Endothelial cell of umbilical vein (primary cell): ENCODE measurements around the gene ITGB1. TPM values are rescaled to one million over a fixed set of nuclear protein-coding genes. Genes with fewer than 3 reads are reported as not detected.

Experiments used
- BruUV-seq: library from RNA; stranded (reverse); fragments of 400-500 nt; replicated peaks from 2 replicates; lab custom pipeline; 2021; lab: Mats Ljungman, UMichigan
- CTCF ChIA-PET: fragments of 300-600, 350-600 bp; sonication (Branson Sonifier 250); formaldehyde crosslinking; loops from one replicate; lab custom pipeline; 2021; ENCODE audit warnings: antibody characterized with exemption, inconsistent platforms; lab: Charles Lee
- POLR2A ChIA-PET: fragments of 300-600, 350-600 bp; sonication (Branson Sonifier 250); formaldehyde crosslinking; loops from one replicate; lab custom pipeline; 2021; ENCODE audit warnings: antibody characterized with exemption, inconsistent platforms; lab: Charles Lee
- DNase-seq: peaks from one replicate; pipeline ENCODE4 v3.0.0-alpha.2; 2011; ENCODE audit warnings: low read depth, low spot score
- FAIRE-seq: peaks from 2 replicates; lab custom pipeline; 2011; peaks lifted over from hg19 to GRCh38; lab: Jason Lieb, UNC
- H2AFZ ChIP-seq: 2 replicates; pipeline ENCODE4 v1.6.0; 2012; ENCODE audit warnings: low read depth, low read length, control low read depth, inconsistent platforms
- H3K27ac ChIP-seq: 2 replicates; pipeline ENCODE4 v1.5.1; 2011; ENCODE audit warnings: low read depth, mild to moderate bottlenecking, control low read depth, low read length, moderate library complexity; ENCODE audit not compliant: insufficient read depth
- H3K27me3 ChIP-seq, 2 experiments: 2 replicates each; pipeline versions ENCODE4 v1.6.0 to v1.6.1; 2011; ENCODE audit warnings: low read length in 2 of 2, mixed read lengths in 1 of 2; ENCODE audit not compliant: control insufficient read depth in 2 of 2, insufficient read depth in 2 of 2
- H3K36me3 ChIP-seq, 2 experiments: 2 replicates in 1 of 2; 3 replicates in 1 of 2; pipeline ENCODE4 v1.5.1; 2011; ENCODE audit warnings: low read length in 2 of 2, mild to moderate bottlenecking in 1 of 2, moderate library complexity in 1 of 2; ENCODE audit not compliant: control insufficient read depth in 2 of 2, insufficient read depth in 2 of 2; ENCODE audit errors: extremely low read depth in 1 of 2
- H3K4me1 ChIP-seq: 3 replicates; pipeline ENCODE4 v1.5.1; 2011; ENCODE audit warnings: mild to moderate bottlenecking, low read length; ENCODE audit not compliant: control insufficient read depth, insufficient read depth; ENCODE audit errors: extremely low read depth
- H3K4me2 ChIP-seq: 2 replicates; pipeline ENCODE4 v1.6.1; 2011; ENCODE audit warnings: low read length, control low read depth, mixed read lengths; ENCODE audit not compliant: insufficient read depth
- H3K4me3 ChIP-seq, 3 experiments: fragments of 200-600 bp in 1 of 3; sonication (generic), shearing (Covaris generic) in 1 of 3; replicated peaks in 1 of 3; 2 replicates each; pipeline ENCODE4 v1.5.1; 2011 to 2016; ENCODE audit warnings: control low read depth in 3 of 3, low read length in 3 of 3, mild to moderate bottlenecking in 2 of 3, inconsistent platforms in 1 of 3, low read depth in 1 of 3, moderate library complexity in 1 of 3; ENCODE audit not compliant: insufficient read depth in 1 of 3
- H3K79me2 ChIP-seq: 2 replicates; pipeline ENCODE4 v1.6.0; 2012; ENCODE audit warnings: low read length, inconsistent platforms; ENCODE audit not compliant: control insufficient read depth, insufficient read depth
- H3K9ac ChIP-seq: replicated peaks from 2 replicates; pipeline ENCODE3; 2011; ENCODE audit warnings: low read length, control low read depth; ENCODE audit not compliant: insufficient read depth; ENCODE audit errors: extremely low read depth
- H3K9me1 ChIP-seq: replicated peaks from 3 replicates; pipeline ENCODE4 v1.6.0; 2011; ENCODE audit warnings: mild to moderate bottlenecking, low read length; ENCODE audit not compliant: control insufficient read depth, insufficient read depth; ENCODE audit errors: extremely low read depth
- H3K9me3 ChIP-seq: replicated peaks from 2 replicates; pipeline ENCODE4 v1.5.1; 2012; ENCODE audit warnings: low read length, inconsistent platforms; ENCODE audit not compliant: control insufficient read depth, insufficient read depth
- H4K20me1 ChIP-seq: replicated peaks from 2 replicates; pipeline ENCODE3; 2011; ENCODE audit warnings: mild to moderate bottlenecking, low read length; ENCODE audit not compliant: control insufficient read depth, insufficient read depth; ENCODE audit errors: extremely low read depth
- CTCF ChIP-seq, 2 donors: IDR thresholded peaks; 1 replicate in 1 of 2; 2 replicates in 1 of 2; pipeline ENCODE4 v1.5.1; 2011; ENCODE audit warnings: low read length in 2 of 2, mild to moderate bottlenecking in 2 of 2, moderate library complexity in 2 of 2, control low read depth in 1 of 2, inconsistent platforms in 1 of 2, low read depth in 1 of 2; ENCODE audit not compliant: insufficient read depth in 1 of 2; ENCODE audit errors: extremely low read depth in 1 of 2
- EZH2 ChIP-seq: IDR thresholded peaks from 2 replicates; pipeline ENCODE4 v1.6.1; 2012; ENCODE audit warnings: borderline replicate concordance, low read depth, mild to moderate bottlenecking, moderate library complexity, low read length, inconsistent platforms; ENCODE audit not compliant: severe bottlenecking
- FOS ChIP-seq: IDR thresholded peaks from 2 replicates; pipeline ENCODE4 v1.6.1; 2011; ENCODE audit warnings: mild to moderate bottlenecking, low read length, moderate library complexity, borderline replicate concordance; ENCODE audit not compliant: insufficient read depth
- GATA2 ChIP-seq: IDR thresholded peaks from 2 replicates; pipeline ENCODE4 v1.7.0; 2011; ENCODE audit warnings: low read depth, mild to moderate bottlenecking, moderate library complexity, mixed read lengths, low read length; ENCODE audit not compliant: insufficient read length, insufficient read depth
- JUN ChIP-seq: IDR thresholded peaks from 2 replicates; pipeline ENCODE4 v1.6.1; 2011; ENCODE audit warnings: borderline replicate concordance, low read depth; ENCODE audit not compliant: insufficient read length, insufficient read depth
- MAX ChIP-seq: IDR thresholded peaks from 2 replicates; pipeline ENCODE4 v1.6.1; 2011; ENCODE audit not compliant: insufficient read depth, insufficient read length
- MYC ChIP-seq: IDR thresholded peaks from one replicate; pipeline ENCODE4 v1.6.1; 2011; ENCODE audit warnings: mild to moderate bottlenecking, low read depth, low read length
- POLR2A ChIP-seq: IDR thresholded peaks from 2 replicates; pipeline ENCODE4 v1.6.1; 2012; ENCODE audit warnings: low read depth, mild to moderate bottlenecking, control low read depth, low read length
- POLR2AphosphoS5 ChIP-seq: IDR thresholded peaks from 2 replicates; pipeline ENCODE4 v1.6.1; 2012; ENCODE audit warnings: low read depth, mild to moderate bottlenecking, control low read depth, low read length, moderate library complexity; ENCODE audit not compliant: insufficient read depth
- dilution Hi-C: fragments of 300-500 bp; cut with MboI; formaldehyde crosslinking; loops from one replicate; pipeline ENCODE4 v1.15.0; 2019; ENCODE audit warnings: low sequenced_read_pairs; ENCODE audit not compliant: extremely low pct_ligation_motif_present
- intact Hi-C: fragments of 100-400 bp; cut with micrococcal nuclease; formaldehyde crosslinking; loops from one replicate; pipeline ENCODE4 v1.10.0; 2022
- polyA plus RNA-seq, 4 experiments: library from polyadenylated mRNA; depleted of rRNA in 3 of 4; stranded (reverse) in 3 of 4; unstranded in 1 of 4; fragments of >200 nt; gene quantifications; 2 replicates each; pipeline versions ENCODE4 v1.2.1 to v1.2.3, GENCODE V29; 2011 to 2012; ENCODE audit warnings: missing spikeins in 1 of 4
- total RNA-seq: library from RNA; stranded (reverse); gene quantifications from 2 replicates; pipeline ENCODE4 v1.2.3, GENCODE V29; 2021

ITGB1 gene
- total and polyA plus RNA-seq, 2 donors (not counting 3 experiments of a cell fraction or from before 2014, with no cell fraction given): 424 to 1,147 TPM

- Histone ChIP-seq H3K9me1 (no peaks in the 10 kb centered on the region), H3K27me3 (no peaks in the 10 kb centered on the region), H3K79me2 (no peaks in the 10 kb centered on the region), H3K9ac (peak overlapping the region; percentile 50), H3K9me3 (no peaks in the 10 kb centered on the region), H3K4me1 (peaks cover 55% of the 10 kb centered on the region), H4K20me1 (no peaks in the 10 kb centered on the region), H3K4me2 (peak overlapping the region; percentile 66), H3K36me3 (no peaks in the 10 kb centered on the region), H3K27ac (peak overlapping the region; percentile 84), H3K4me3 (no peak overlapping the region), H2AFZ (no peak overlapping the region)
- intact Hi-C loops: no loop called here
- ChIA-PET CTCF (interaction anchor here (0.8 to 2.0 kb wide), 6 partner anchors 19 to 54 kb away, joined by 3 to 8 read pairs (median 3); no protein-coding TSS in a partner anchor), POLR2A (interaction anchor here (0.7 to 1.3 kb wide), 2 partner anchors 24 to 31 kb away, joined by 3 to 5 read pairs; no protein-coding TSS in a partner anchor)
- DNase-seq: peak; percentile 83
- BruUV-seq: no TSS peak
- TF ChIP-seq CTCF (IDR thresholded peaks at IDR 0.05; ENCODE audit: extremely low read depth in 1 of 2, insufficient read depth in 1 of 2, low read depth in 1 of 2, low read length in 2 of 2): no peak
- TF ChIP-seq FOS: peak; percentile 83
- no peak for TF ChIP-seq GATA2
- no peak for TF ChIP-seq MAX
- no peak for TF ChIP-seq EZH2
- TF ChIP-seq JUN: peak; percentile 86
- peak; percentile 50 for TF ChIP-seq POLR2AphosphoS5
- TF ChIP-seq POLR2A: no peak
- no peak for TF ChIP-seq MYC
- dilution Hi-C loops: no loop called here
- peak; percentile 89 for FAIRE-seq
Observed at GRCh38 chr10:32985775-32986350, 27.8 kb upstream of the ITGB1 start.
